A673 (cell line): ENCODE measurements around the gene FAM13C.

Source experiments
- CTCF ChIP-seq: fragments of 300-800, 200-600 bp; sonication (generic); conservative IDR thresholded peaks from 2 replicates; pipeline ENCODE4 v1.5.1; 2017; ENCODE audit warnings: low read depth, mild to moderate bottlenecking, antibody characterized with exemption, low read length, moderate library complexity, mixed read lengths
- EZH2 ChIP-seq: fragments of 200-600 bp; sonication (generic); IDR thresholded peaks from 2 replicates; pipeline ENCODE4 v1.6.1; 2017; ENCODE audit warnings: borderline replicate concordance, low read depth, mild to moderate bottlenecking, mixed read lengths, antibody characterized with exemption, low read length; ENCODE audit not compliant: poor library complexity, severe bottlenecking

GRCh38 chr10:59283456-59284091, 78.8 kb downstream of the FAM13C start:
- TF ChIP-seq CTCF (no peak), EZH2 (no peak)
